HG03103 (cell line): ENCODE measurements around the gene C1S.
"Not testable (repeated sequence)": the region's sequence is repeated elsewhere in the genome, so short reads cannot be mapped to it uniquely, and the experiment has no call there.

ENCODE experiments used
- ATAC-seq: cut with Tn5 transposase; IDR thresholded peaks from one replicate; pipeline ENCODE4 v1.9.1; 2021; ENCODE audit warnings: low read depth; ENCODE audit not compliant: unreplicated experiment

C1S gene

GRCh38 chr12:7100239-7100638, 39.7 kb downstream of the C1S start:
- ATAC-seq: no peak

DNA sequence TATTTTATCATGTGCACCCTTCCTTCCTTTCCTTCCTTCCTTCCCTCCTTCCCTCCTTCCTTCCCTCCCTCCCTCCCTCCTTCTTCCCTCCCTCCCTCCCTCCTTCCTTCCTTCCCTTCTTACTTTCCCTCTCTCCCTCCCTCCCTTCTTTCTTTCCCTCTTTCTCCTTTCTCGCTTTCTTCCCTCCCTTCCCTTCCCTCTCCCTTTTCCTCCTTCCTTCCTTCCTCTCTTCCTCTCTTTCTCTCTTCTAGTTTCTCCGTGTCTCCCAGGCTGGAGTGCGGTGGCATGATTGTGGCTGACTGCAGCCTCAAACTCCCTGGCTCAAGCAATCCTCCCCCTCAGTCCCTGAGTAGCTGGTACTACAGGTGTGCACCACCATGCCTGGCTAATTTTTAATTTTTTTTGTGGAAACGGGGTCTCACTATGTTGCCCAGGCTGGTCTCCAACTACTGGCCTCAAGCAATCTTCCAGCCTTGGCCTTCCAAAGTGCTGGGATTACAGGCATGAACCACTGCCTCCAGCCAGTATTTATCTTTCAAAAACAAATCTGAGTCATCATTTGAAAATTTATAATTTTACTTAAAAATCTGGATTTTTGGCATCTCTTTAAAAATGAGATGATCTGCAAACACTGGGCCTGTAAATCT, 40.7 kb downstream of the C1S start:
- no peak for ATAC-seq

GRCh38 chr12:7101694-7102131, 41.2 kb downstream of the C1S start:
- ATAC-seq: no peak

DNA sequence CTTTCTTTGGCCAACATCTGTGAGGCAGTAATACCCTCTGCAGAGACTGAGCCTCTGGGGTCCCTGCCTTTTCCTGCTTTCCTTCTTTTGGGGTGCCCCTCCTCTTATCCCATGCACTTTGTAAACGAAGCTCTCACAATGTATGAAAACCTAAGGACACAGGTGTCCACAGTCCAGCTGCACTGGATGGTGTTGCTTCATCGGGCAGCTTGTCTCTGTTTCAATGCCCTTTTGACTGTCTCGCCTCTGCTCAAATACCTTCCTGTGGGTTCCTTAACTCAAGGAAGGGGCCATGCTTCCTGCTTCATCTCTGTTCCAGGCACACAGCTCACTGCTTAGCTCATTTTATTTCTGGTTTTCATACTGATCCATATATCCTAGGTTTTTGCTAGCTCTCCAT, 42.1 kb downstream of the C1S start:
- ATAC-seq: no peak

DNA sequence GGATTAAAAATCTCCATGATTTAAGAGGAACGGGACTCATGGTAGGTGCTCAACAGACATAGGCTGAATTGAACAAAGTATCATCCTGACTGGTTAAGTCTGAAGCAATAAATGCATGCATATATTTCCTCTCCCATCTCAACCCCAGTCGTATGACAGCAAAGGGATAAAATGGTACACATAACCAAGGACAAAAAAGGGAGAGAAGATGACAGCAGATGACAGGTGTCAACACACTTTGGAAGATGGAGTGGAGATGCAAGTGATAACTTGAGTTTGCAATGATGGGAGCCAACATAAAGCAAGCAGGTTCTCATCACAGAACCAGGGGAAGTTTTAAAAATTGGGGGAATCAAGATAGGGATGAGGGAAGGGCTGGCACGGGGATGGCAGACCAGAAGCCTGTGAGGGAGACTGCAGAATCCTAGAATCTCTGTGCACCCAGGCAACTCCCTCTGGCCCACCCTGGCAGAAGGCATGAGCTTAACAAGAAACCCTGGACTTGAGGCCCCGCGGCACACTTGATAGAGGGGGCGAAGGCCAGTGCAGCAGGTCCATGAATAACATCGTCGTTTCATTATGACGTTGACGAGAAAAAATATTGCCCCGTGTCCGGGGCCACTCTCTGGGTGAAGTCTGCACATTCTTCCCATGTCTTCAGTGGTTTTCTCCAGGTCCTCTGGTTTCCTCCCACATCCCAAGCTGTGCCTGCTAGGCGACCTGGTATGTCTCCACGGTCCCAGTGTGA, 43.5 kb downstream of the C1S start:
- no peak for ATAC-seq

DNA sequence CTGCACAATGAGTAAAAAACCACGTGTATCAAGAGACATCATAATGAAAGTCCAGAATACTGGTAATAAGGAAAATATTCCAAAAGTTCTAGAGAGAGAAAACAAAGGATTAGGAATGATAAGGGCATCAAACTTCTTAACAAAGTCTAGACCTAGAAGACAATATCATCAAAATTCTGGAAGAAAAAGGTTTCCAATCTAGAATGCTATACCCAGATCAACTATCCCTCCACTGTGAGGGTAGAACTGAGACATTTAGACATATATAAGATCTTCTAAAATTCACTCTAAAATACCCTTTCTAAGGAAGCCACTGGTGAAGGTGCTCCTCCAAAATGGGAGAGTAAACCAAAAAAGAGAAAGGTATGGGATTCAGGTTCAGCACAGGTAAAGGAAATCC, 45.6 kb downstream of the C1S start:
- no peak for ATAC-seq

- ATAC-seq: not testable (repeated sequence)
Observed at GRCh38 chr12:7107181-7107580, 46.7 kb downstream of the C1S start.

GRCh38 chr12:7107636-7108002, 47.1 kb downstream of the C1S start:
- ATAC-seq: no peak

- peak; percentile 73 for ATAC-seq
Observed at GRCh38 chr12:7108003-7108795, 47.7 kb downstream of the C1S start.

GRCh38 chr12:7108796-7109571, 48.5 kb downstream of the C1S start, which contains the start of gene C1RL:
Gene C1RL, minus strand, starts transcription at chr12:7109214. Its CDS starts 34 bp downstream, at chr12:7109180.
- ATAC-seq: no peak

GRCh38 chr12:7109572-7109920, 49.0 kb downstream of the C1S start:
- no peak for ATAC-seq

DNA sequence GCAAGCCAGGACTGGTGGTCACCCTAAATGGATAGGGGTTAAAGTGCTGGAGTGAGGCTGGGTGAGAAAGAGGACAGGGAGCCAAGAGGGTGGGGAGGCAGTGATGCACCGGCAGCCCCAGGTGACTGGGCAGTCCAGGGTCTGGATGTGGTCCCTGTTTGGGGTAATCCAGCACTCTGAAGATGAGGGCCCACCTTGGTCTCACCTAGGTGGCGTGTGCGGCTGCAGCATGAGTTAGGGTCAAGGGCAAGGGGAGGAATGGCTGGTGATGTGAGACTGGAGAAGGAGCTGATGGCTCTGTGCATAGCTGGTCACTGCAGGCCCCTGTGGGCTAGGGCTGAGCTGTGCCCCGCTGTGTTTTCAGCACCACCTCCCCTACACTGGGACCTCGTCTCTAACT, 50.1 kb downstream of the C1S start:
- ATAC-seq: no peak

- no peak for ATAC-seq
Observed at GRCh38 chr12:7112041-7112440, 51.5 kb downstream of the C1S start.

DNA sequence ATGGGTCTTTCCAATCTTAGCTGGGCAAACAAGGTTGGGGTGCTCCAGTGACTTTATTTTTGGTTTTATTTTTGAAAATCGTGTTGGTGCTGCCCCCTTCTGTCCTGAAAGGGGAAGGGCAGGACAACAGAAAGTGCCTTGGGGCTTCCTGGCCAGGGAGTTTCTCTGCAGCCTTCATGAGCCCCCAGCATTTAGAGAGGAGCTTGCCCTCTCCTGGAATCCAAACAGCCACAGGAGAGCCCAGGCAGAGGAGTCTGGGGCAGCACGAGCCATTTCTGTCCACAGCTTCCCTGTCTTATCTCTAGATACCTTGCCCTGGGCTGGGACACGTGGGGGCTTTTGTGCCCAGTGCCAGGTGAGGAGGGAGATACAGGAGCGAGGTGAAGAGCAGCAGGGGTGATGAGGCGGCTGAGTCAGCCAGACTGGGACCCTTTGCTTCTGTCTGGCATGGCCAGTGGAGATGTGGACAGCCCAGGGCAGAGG, 52.9 kb downstream of the C1S start:
- no peak for ATAC-seq

DNA sequence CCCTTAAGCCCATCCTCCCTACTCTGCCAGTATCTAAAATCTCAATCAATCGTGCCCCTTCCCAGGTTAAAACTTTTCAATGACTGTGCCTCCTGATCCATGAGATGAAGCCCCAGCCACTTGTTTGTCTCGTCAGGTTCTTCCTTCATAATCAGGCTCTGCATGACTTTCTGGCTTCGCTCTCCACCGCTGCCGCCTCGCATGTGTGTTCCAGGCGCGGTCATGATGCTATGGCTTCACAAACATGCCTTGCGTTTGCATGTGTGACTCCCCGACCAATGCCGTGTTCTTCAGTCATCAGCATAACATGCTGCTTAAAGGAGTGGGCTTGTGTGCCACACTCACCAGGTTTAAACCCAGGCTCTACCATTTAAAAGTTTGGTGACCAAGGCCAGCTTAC, 53.5 kb downstream of the C1S start:
- no peak for ATAC-seq

DNA sequence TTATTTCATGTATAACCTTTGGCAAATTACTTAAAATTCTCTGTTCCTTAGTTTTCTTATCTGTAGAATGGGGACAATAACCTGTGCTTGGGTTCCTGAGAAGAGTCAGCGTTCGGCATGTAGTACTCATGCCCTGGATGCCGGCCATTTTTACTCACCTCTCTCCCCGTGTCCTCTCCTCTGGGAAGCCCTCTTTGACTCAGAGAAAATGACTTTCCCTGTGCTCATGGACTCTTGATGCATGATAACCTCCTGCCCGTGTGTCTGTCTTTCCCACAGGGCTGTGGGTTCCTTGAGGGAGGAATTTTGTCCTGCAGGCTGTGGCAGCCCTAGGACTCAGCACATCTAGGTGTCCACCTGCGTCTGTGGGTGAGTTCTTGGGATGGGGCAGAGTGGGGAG, 54.3 kb downstream of the C1S start:
- ATAC-seq: no peak

- ATAC-seq: no peak
Observed at GRCh38 chr12:7116196-7116595, 55.7 kb downstream of the C1S start.

GRCh38 chr12:7116916-7117315, 56.4 kb downstream of the C1S start:
- no peak for ATAC-seq

- ATAC-seq: no peak
Observed at GRCh38 chr12:7117670-7118069, 57.2 kb downstream of the C1S start.

DNA sequence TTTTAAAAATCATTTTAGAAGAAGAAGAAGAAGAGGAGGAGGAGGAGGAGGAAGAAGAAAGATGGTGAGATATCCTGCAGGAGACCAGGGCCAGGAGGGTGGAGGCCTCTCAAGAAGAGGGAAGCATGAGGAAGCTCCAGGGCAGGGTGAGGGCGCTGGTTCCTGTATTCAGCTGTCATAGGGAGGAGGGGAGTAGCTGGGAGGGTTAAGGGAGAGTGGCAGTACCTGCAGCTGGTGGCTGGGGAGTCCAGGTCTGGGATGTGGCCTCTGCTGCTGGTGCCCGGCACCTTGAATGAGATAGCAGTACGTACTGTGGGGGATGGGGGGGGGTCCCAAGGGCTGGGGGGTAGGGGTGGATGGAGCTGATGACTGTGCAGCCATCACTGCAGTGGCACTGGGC, 58.4 kb downstream of the C1S start:
- no peak for ATAC-seq

DNA sequence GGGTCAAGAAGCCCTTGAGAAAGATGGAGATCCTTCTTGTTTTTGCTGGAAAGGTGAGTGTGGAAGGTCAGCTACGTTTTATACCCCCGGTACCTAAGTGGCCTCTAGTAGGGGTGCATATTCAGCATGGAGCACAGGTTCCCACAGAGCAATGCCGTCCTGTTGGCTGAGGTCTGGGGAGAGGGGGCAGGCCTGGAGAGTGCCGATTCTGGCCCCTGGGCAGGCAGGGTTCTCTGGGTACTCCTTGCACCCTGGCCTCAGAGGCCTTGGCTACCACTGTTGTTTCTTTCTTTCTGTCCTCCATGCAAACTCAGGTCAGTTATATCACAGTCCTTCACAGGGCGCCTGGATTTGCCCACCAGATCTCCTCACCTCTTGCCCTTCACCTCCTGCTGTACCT, 59.6 kb downstream of the C1S start:
- ATAC-seq: no peak
